Ishikawa (cell line): ENCODE results near the gene HEXA.

ENCODE experiments used
- CEBPB ChIP-seq: IDR thresholded peaks from 2 replicates; pipeline ENCODE4 v1.6.1; 2012
- CREB1 ChIP-seq: IDR thresholded peaks from 2 replicates; pipeline ENCODE4 v1.6.1; 2012; ENCODE audit warnings: low read depth
- EGR1 ChIP-seq: IDR thresholded peaks from 2 replicates; pipeline ENCODE4 v1.6.1; 2012
- EP300 ChIP-seq: IDR thresholded peaks from 2 replicates; pipeline ENCODE4 v1.6.1; 2012; ENCODE audit warnings: borderline replicate concordance
- FOXM1 ChIP-seq: IDR thresholded peaks from 2 replicates; pipeline ENCODE4 v1.6.1; 2012; ENCODE audit warnings: low read depth, borderline replicate concordance
- NFIC ChIP-seq: IDR thresholded peaks from 2 replicates; pipeline ENCODE4 v1.6.1; 2012
- RAD21 ChIP-seq: IDR thresholded peaks from 2 replicates; pipeline ENCODE4 v1.6.1; 2012; ENCODE audit warnings: low read depth
- REST ChIP-seq: IDR thresholded peaks from 2 replicates; pipeline ENCODE4 v1.6.1; 2012; ENCODE audit warnings: low read depth, mild to moderate bottlenecking
- TAF1 ChIP-seq: IDR thresholded peaks from 2 replicates; pipeline ENCODE4 v1.6.1; 2012; ENCODE audit warnings: low read depth, mild to moderate bottlenecking
- TCF12 ChIP-seq: IDR thresholded peaks from 2 replicates; pipeline ENCODE4 v1.6.1; 2012; ENCODE audit warnings: low read depth
- TEAD4 ChIP-seq: IDR thresholded peaks from 2 replicates; pipeline ENCODE4 v1.6.1; 2012
- YY1 ChIP-seq: IDR thresholded peaks from 2 replicates; pipeline ENCODE4 v1.6.1; 2012; ENCODE audit warnings: low read depth
- ZBTB7A ChIP-seq: IDR thresholded peaks from 2 replicates; pipeline ENCODE4 v1.6.1; 2012; ENCODE audit warnings: low read depth
- TF ChIP-seq, protein P1 (sequence below): IDR thresholded peaks from 2 replicates; pipeline ENCODE4 v1.6.1; 2012
- TF ChIP-seq, protein P2 (sequence below): IDR thresholded peaks from 2 replicates; pipeline ENCODE4 v1.6.1; 2012

Gene HEXA

GRCh38 chr15:72315706-72316370 is 60.0 kb downstream of the HEXA start:
- no peak for TF ChIP-seq TCF12
- TF ChIP-seq TEAD4, result no peak
- TF ChIP-seq, protein P1, sequence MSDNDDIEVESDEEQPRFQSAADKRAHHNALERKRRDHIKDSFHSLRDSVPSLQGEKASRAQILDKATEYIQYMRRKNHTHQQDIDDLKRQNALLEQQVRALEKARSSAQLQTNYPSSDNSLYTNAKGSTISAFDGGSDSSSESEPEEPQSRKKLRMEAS, result no peak

DNA sequence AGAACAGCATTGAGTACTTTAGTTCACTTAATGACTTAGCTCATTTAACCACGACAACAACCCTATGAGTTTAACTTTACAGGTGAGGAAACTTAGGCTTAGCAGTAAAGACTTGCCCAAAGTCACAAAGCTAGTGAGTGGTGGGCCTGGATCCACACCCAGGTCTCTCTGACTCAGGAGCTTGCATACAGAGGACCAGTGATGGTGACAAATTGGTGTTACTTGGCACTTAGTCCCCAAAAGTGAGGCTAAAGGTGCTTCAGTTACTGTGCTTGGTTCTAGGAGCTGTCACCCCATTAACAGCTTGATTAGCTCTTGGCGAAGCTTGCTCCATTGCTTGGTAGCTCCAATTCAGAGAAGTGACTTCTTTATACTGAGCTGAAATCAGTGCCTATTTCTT is 61.9 kb downstream of the HEXA start:
- no peak for TF ChIP-seq ZBTB7A
- TF ChIP-seq TCF12, result no peak
- TF ChIP-seq TAF1, result no peak
- TF ChIP-seq RAD21, result no peak
- TF ChIP-seq, protein P2, sequence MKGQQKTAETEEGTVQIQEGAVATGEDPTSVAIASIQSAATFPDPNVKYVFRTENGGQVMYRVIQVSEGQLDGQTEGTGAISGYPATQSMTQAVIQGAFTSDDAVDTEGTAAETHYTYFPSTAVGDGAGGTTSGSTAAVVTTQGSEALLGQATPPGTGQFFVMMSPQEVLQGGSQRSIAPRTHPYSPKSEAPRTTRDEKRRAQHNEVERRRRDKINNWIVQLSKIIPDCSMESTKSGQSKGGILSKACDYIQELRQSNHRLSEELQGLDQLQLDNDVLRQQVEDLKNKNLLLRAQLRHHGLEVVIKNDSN, result no peak
- TF ChIP-seq TEAD4, result no peak
- TF ChIP-seq FOXM1, result no peak
- TF ChIP-seq NFIC, result no peak
- no peak for TF ChIP-seq EP300

GRCh38 chr15:72313448-72313840 is 62.4 kb downstream of the HEXA start:
- TF ChIP-seq CEBPB (no peak), EGR1 (no peak)

- TF ChIP-seq TEAD4, result no peak; the same call in 1 of the 2 replicates
- TF ChIP-seq YY1, result peak; percentile 62; the same call in 1 of the 2 replicates
- TF ChIP-seq RAD21, result peak; percentile 88
These were observed 63.0 kb downstream of the HEXA start for GRCh38 chr15:72312605-72313447.

- no peak for TF ChIP-seq FOXM1
- TF ChIP-seq EGR1, result no peak
- no peak for TF ChIP-seq TCF12
- no peak for TF ChIP-seq EP300
- TF ChIP-seq ZBTB7A, result no peak
- no peak for TF ChIP-seq CREB1
- no peak for TF ChIP-seq REST
- TF ChIP-seq, protein P1, result no peak
- no peak for TF ChIP-seq TEAD4
- TF ChIP-seq RAD21, result no peak
- no peak for TF ChIP-seq TAF1
These were observed 68.8 kb downstream of the HEXA start for GRCh38 chr15:72307026-72307425.

DNA sequence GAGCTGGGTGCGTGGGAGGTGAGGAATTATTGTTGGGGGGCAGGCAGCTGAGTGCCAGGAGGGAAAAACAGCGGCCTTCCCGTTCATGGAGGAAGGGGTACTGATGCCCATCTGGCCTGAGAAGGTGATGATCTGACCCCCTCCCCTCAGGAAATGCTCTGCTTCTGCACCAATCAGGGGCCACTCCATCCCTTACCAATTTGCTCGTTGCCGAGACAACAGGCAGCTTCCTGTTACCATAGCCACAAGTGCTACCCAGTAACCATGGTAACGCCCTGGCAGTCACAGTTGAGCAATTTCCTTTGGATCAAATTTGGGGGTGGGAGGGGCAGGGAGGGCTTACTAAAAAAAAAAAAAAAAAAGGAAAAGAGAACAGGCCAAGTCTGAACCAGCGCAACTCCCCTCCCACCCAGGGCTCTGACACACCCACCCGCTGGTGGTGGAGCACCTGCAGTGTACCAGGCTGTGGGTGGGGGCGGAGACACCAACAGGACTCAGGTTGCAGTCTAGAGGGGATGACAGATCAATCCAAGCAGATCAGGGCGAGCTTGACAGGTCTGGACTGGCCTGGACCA is 69.5 kb downstream of the HEXA start:
- TF ChIP-seq REST, result no peak
- no peak for TF ChIP-seq TCF12
- no peak for TF ChIP-seq TAF1

GRCh38 chr15:72304596-72304995 is 71.2 kb downstream of the HEXA start:
- TF ChIP-seq TAF1, result no peak
- TF ChIP-seq, protein P2, result no peak
- TF ChIP-seq EGR1, result no peak
- TF ChIP-seq CREB1, result no peak
- TF ChIP-seq TCF12, result no peak
- TF ChIP-seq, protein P1, result no peak
- no peak for TF ChIP-seq REST
- TF ChIP-seq RAD21, result no peak
- no peak for TF ChIP-seq CEBPB
- TF ChIP-seq NFIC, result no peak
- TF ChIP-seq EP300, result no peak
- no peak for TF ChIP-seq YY1
- TF ChIP-seq TEAD4, result no peak
- no peak for TF ChIP-seq ZBTB7A
- TF ChIP-seq FOXM1, result no peak
